Effector memory CD4-positive, alpha-beta T cell (primary cell): ENCODE results near the gene OSBP2.

Experiments used
- DNase-seq, 3 donors: peaks; one replicate each; pipeline ENCODE4 v3.0.0-alpha.2; 2020
- H3K27ac ChIP-seq: 2 replicates; pipeline ENCODE4 v1.7.0; 2013; ENCODE audit warnings: mild to moderate bottlenecking, low read length, moderate library complexity; ENCODE audit not compliant: insufficient read depth, poor library complexity, severe bottlenecking
- H3K27me3 ChIP-seq: replicated peaks from 2 replicates; pipeline ENCODE4 v1.7.0; 2013; ENCODE audit warnings: mild to moderate bottlenecking, low read length; ENCODE audit not compliant: insufficient read depth, control insufficient read depth, poor library complexity, severe bottlenecking
- H3K36me3 ChIP-seq: 2 replicates; pipeline ENCODE4 v1.7.0; 2013; ENCODE audit warnings: mild to moderate bottlenecking, low read length, moderate library complexity; ENCODE audit not compliant: control insufficient read depth, insufficient read depth
- H3K4me1 ChIP-seq: 2 replicates; pipeline ENCODE4 v1.7.0; 2013; ENCODE audit warnings: low read length, mild to moderate bottlenecking; ENCODE audit not compliant: control insufficient read depth, insufficient read depth, poor library complexity, severe bottlenecking
- H3K4me3 ChIP-seq: 2 replicates; pipeline ENCODE4 v1.7.0; 2013; ENCODE audit warnings: low read length, low read depth, mild to moderate bottlenecking; ENCODE audit not compliant: insufficient read depth, poor library complexity, severe bottlenecking
- H3K9me3 ChIP-seq: 2 replicates; pipeline ENCODE4 v1.7.0; 2013; ENCODE audit warnings: mild to moderate bottlenecking, low read length, moderate library complexity; ENCODE audit not compliant: control insufficient read depth

Gene OSBP2

DNA sequence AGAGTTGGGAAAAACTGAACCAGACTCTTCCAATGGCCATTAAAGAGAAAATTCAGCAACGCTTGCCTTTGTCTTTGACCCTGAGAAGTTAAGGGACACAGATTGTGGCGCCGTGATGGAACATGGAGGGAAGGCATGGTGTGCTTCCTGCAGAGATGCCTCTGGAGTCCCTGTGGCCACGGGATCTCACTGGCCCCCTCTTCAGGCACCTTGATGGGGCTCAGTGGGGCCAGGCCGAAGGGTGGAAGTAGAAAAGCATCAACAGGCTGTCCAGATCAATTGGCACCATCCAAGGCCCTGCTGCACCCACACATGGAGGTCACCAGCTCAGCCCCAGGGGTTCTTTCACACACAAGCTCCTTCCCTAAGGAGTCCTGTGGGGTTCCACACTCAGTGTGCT is 231.0 kb downstream of the OSBP2 start:
- H3K36me3 ChIP-seq, result peaks cover 53% of the 10 kb centered on the region

DNA sequence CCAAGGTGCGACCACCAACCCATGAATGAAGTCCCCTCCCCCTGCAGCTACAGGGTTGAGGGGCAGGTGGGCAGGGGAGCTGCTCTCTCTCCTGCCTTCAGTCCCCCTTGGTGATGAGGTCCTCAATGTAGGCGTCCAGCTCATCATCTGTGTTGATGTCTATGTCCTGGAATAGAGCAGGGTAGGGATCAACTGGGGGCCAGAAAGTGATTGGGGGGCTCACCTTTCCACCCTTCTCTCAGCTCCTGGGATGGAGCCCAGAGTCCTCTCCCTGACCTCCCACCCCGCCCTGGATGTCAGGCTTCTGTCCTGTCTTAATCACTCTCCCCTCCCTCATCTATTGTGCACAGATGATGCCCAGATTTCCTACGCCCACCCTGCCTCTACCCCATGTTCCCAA is 232.0 kb downstream of the OSBP2 start:
- Histone ChIP-seq H3K27me3 (no peaks in the 10 kb centered on the region), H3K4me3 (no peak overlapping the region), H3K27ac (no peak overlapping the region), H3K9me3 (no peaks in the 10 kb centered on the region), H3K36me3 (peaks cover 63% of the 10 kb centered on the region), H3K4me1 (no peaks in the 10 kb centered on the region)
- DNase-seq, result no peak

More for the DNA sequence above, 231.0 kb downstream of the OSBP2 start:
- Histone ChIP-seq H3K4me1 (peaks cover 5% of the 10 kb centered on the region), H3K27ac (no peak overlapping the region), H3K9me3 (no peaks in the 10 kb centered on the region), H3K27me3 (no peaks in the 10 kb centered on the region), H3K4me3 (no peak overlapping the region)
- DNase-seq, result no peak

DNA sequence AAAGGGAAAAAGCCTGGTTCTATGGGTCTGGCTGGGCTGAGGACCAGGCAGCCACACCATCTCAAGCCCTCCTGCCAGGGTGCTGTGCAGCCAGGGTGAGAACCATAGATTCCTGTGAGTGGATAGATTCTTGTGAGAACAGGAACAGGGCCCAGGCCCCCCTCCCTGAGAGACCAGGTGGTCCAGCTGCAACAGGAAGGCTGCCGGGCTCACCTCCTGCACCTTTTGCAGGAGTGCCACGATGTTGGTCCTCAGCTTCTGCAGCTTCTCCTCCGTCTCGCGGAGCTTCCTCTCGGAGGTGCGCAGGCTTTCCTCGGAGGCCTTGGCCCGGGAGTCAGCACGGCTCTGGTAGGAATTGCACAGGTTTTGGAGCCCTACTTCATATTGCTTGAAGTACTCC is 233.1 kb downstream of the OSBP2 start:
- no peaks in the 10 kb centered on the region for H3K4me1 ChIP-seq
- H3K9me3 ChIP-seq, result no peaks in the 10 kb centered on the region
- no peak overlapping the region for H3K4me3 ChIP-seq
- H3K27me3 ChIP-seq, result no peaks in the 10 kb centered on the region
- H3K36me3 ChIP-seq, result peaks cover 74% of the 10 kb centered on the region
- no peak for DNase-seq
- no peak overlapping the region for H3K27ac ChIP-seq

DNA sequence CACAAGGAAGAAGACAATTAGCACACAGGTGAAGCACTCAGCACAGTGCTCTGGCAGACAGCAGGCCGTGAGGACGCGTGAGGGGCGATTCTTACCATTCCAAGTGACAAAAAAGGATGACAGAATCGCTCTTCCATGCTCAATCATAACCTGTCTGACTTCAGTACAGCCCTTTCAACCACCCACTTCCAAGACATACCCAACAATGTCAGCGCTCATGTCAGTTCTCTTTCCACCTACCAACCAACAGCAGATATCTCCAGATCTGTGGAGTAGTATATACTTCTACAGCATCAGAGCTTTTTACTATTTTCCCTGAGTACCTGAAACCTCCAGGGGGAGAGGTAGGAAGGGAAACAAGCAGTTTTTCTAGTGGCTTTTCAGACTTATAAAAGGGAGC is 233.7 kb downstream of the OSBP2 start:
- Histone ChIP-seq H3K9me3 (no peaks in the 10 kb centered on the region), H3K4me3 (no peak overlapping the region), H3K27ac (no peak overlapping the region), H3K4me1 (no peaks in the 10 kb centered on the region), H3K36me3 (peaks cover 80% of the 10 kb centered on the region), H3K27me3 (no peaks in the 10 kb centered on the region)
- no peak for DNase-seq

DNA sequence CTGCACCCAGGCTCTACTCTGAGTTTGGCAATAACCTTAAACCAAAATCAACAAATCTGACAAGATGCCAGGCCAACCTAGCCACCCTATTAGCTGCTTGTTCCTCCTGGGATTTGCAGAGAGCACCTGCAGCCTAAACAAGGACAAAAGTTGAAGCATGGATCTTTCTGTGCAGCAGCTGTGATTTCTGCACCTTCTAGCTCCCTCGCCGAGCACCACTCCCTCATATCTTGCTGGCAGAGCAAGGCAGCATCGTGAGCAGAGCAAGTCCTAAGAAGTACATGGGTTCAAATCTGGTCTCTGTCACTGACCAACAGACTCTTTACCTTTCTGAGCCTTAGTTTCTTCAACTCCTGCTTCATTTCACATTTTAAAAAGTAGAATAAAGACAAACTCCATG is 235.6 kb downstream of the OSBP2 start:
- DNase-seq, result no peak
- no peaks in the 10 kb centered on the region for H3K9me3 ChIP-seq
- no peak overlapping the region for H3K4me3 ChIP-seq
- no peaks in the 10 kb centered on the region for H3K4me1 ChIP-seq
- no peaks in the 10 kb centered on the region for H3K27me3 ChIP-seq
- H3K36me3 ChIP-seq, result peaks cover 94% of the 10 kb centered on the region
- H3K27ac ChIP-seq, result no peak overlapping the region

DNA sequence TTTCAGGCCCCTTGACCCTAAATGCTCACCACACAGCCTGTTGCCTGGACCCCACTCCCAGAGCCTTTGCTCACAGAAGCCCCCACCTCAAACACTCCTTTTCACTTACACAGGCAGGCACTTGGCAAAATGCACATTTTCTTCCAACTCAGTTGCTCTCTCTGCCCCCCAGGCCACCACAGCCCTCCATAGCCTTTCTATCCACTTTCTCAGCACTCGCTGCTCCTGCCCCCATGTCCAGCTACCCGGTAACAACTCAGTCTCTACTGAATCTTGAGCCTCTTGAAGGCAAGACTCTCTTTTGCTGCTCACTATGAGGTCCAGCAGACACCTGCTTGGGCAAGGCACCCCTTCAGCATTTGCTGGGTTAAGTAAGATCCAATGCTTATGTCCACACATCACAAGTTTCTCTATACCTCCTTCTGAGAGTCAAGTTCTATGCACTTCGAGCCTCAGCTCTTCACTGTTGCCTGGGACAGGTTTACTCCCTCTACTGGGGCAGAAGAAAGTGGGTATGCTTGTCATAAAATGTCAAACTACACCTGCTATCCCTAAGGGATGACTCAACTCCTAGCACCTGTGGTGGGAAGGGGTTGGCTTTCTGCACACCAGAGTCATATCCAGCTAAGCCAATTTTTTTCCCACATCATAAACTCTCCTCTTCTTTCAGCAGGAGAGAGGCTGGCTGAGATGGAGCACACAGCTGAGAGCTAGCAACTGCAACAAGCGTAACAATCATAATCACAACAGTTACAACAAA is 237.0 kb downstream of the OSBP2 start:
- Histone ChIP-seq H3K36me3 (peaks cover 96% of the 10 kb centered on the region), H3K27ac (no peak overlapping the region), H3K4me3 (no peak overlapping the region)

DNA sequence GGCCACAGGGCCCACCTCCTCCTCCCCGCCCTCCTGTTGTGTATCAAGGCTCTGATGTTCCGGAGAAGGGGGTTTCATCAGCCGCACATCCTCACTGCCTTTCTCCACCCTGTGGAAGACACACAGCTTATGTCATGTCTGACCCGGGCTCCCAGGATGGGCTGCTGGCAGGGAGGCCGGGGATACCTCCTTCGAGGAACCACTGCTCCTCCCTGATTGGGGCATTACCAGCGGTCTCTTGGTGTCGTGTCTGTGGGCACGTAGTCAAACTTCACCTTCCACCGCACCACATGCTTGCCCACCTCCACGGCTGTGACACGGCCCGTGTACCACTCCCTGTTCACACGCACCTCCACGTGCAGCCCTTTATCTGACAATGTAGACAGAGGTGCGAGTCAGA is 238.0 kb downstream of the OSBP2 start:
- Histone ChIP-seq H3K27ac (peak overlapping the region; percentile 43), H3K4me3 (no peak overlapping the region), H3K9me3 (no peaks in the 10 kb centered on the region), H3K4me1 (peaks cover 5% of the 10 kb centered on the region), H3K27me3 (no peaks in the 10 kb centered on the region), H3K36me3 (peaks cover 96% of the 10 kb centered on the region)
- DNase-seq, result no peak

More for the DNA sequence above, 237.0 kb downstream of the OSBP2 start:
- Histone ChIP-seq H3K27me3 (no peaks in the 10 kb centered on the region), H3K4me1 (no peaks in the 10 kb centered on the region), H3K9me3 (no peaks in the 10 kb centered on the region)
- no peak for DNase-seq

DNA sequence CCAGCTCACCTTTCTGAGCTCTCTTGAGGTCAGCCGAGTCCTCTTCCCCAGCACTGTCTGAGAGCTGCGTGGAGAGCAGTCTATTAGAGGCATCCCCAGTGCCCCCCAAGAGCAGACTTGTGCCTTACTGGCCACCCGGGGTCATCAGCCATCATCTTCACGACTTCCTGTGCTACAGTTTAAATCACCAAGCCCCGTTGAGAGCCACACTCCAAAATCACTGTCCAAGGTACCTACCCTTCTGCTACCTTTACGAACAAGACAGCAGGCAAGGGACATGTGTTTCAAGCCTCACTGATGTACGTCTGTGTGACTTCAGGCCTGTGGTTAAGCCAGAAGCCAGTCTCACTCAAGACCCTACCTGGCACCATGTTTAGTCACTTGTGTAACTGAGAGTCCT is 238.8 kb downstream of the OSBP2 start:
- no peaks in the 10 kb centered on the region for H3K27me3 ChIP-seq
- H3K36me3 ChIP-seq, result peaks cover 94% of the 10 kb centered on the region
- peaks cover 5% of the 10 kb centered on the region for H3K4me1 ChIP-seq
- H3K4me3 ChIP-seq, result no peak overlapping the region
- H3K27ac ChIP-seq, result peak overlapping the region; percentile 43
- no peaks in the 10 kb centered on the region for H3K9me3 ChIP-seq
- DNase-seq, result no peak

DNA sequence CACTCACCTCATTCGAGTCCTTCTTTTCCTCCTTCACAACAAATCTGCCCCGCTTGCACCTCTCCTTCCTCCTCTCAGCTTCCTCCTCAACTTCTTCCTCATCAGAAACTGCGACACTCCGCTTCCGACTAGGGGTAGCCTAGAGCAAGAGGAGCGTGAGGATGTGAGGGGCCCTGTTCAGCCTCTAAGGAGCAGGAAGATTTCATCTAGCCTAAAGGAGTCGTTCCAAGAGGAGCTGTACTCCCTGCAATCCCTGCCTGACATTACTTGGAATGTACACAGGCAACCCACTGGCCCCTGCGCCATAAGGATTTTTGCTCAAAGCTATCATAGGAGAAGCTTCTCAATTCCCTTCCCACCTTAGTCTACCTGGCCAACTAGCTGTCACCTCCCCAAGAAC is 239.4 kb downstream of the OSBP2 start:
- H3K4me3 ChIP-seq, result no peak overlapping the region
- no peaks in the 10 kb centered on the region for H3K9me3 ChIP-seq
- no peak for DNase-seq
- no peak overlapping the region for H3K27ac ChIP-seq
- peaks cover 10% of the 10 kb centered on the region for H3K4me1 ChIP-seq
- H3K27me3 ChIP-seq, result no peaks in the 10 kb centered on the region
- H3K36me3 ChIP-seq, result peaks cover 88% of the 10 kb centered on the region

DNA sequence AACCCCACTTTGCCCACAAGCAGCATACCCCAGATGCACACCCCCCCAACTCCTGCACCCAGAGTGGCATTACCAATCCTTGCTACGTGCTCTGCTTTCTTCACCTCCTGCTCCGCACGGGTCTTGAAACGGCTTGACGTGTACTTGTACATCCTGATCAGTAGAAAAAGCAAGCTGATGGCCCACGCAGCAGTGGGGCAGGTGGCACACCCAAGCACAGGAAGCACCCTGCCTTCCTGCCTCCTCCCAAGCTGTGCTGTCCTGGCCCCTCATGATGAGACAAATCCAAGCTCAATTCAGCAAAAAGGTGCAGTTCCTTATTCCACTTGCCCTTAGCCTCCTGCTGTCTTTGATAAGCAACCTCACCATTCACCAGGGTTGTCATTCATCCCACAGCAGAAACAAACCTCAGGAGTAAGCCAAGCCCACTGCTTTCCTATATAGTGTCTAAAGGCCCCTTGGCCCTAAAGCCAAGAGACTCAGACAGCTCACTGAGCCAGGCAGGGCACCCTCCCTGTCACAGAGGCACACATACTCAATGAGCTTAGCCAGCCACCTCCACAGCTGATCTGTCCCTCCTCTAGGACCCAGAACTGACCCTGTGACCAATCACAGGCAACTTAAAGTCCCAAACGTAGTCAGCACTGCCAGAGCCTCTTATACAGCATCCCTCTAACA is 246.2 kb downstream of the OSBP2 start:
- no peaks in the 10 kb centered on the region for H3K27me3 ChIP-seq
- H3K36me3 ChIP-seq, result peaks cover 38% of the 10 kb centered on the region
- no peaks in the 10 kb centered on the region for H3K9me3 ChIP-seq
- H3K4me1 ChIP-seq, result peaks cover 56% of the 10 kb centered on the region
- peak overlapping the region; percentile 51 for H3K4me3 ChIP-seq
- peak overlapping the region; percentile 65 for H3K27ac ChIP-seq
- peak in 2 of 3 donors; percentile 8 to 22 for DNase-seq
